ENCODE results near the gene CAMK2A. TPM values are rescaled to one million over a fixed set of nuclear protein-coding genes. Genes with fewer than 3 reads are reported as not detected.

Gene CAMK2A
- total RNA-seq, 4 donors from 2014 or later: 32.0 to 78.1 (median 48.6) TPM

DNA sequence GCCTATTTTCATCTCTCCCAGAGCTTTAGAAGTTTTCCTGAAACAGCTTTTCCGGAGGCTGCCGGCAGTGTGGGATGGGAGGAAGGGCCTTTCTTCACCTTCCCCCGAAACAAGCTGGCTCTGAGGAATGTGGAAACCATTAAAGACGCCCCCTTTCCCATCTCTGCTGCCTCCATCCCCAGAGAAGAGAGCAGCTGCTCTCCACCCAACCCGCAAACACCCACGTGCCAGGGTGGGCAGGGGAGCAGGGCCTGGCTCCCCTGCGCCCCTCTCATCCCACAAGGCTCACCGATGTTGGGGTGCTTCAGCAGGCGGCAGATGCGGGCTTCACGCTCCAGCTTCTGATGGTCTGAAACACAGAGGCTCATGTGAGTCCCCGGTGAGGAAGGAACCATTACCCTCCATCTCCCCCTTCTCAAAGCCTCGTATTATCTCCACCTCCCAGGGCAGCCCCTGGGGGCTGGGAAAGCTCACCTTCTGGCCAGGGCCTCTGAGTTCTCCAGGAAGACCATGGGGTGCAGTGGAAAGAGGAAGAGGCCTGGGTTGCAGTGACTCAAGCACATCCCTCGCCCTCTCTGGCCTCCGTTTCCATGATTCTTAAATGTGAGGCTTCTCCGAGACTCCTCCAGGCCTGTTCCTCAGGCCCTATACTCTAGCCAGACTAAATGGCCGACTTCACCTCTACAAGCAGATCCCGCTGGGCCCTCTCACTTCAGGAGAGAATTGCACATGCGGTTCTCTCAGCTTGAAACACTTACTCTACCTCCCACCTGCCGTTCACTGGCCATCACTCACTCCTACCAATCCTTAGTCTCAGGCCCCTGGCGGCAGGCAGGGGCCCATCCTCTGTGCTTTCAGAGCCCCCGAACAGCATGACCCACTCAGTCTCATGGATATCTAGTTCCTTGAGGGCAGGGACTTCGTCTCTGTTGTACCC, 24.6 kb downstream of the CAMK2A start:
- no peaks in the 10 kb centered on the region for H3K9me3 ChIP-seq
- intact Hi-C loops (cut with DNase I; ENCODE audit: low total_unique reads) (no loop called here), in situ Hi-C loops (cut with MboI; ENCODE audit: low sequenced_read_pairs in 4 of 4) (no loop called here)
- no peaks in the 10 kb centered on the region for H3K36me3 ChIP-seq
- ATAC-seq: no peak
- TF ChIP-seq, protein P1, sequence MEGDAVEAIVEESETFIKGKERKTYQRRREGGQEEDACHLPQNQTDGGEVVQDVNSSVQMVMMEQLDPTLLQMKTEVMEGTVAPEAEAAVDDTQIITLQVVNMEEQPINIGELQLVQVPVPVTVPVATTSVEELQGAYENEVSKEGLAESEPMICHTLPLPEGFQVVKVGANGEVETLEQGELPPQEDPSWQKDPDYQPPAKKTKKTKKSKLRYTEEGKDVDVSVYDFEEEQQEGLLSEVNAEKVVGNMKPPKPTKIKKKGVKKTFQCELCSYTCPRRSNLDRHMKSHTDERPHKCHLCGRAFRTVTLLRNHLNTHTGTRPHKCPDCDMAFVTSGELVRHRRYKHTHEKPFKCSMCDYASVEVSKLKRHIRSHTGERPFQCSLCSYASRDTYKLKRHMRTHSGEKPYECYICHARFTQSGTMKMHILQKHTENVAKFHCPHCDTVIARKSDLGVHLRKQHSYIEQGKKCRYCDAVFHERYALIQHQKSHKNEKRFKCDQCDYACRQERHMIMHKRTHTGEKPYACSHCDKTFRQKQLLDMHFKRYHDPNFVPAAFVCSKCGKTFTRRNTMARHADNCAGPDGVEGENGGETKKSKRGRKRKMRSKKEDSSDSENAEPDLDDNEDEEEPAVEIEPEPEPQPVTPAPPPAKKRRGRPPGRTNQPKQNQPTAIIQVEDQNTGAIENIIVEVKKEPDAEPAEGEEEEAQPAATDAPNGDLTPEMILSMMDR (IDR thresholded peaks at IDR 0.05 in 4 of 5, conservative IDR thresholded peaks at IDR 0.05 in 1 of 5): no peak
- TF ChIP-seq POLR2A (IDR thresholded peaks at IDR 0.05): no peak
- H3K4me3 ChIP-seq: no peak overlapping the region
- peaks cover 11 to 19% of the 10 kb centered on the region in 2 donors for H3K4me1 ChIP-seq
- H3K27ac ChIP-seq: peak overlapping the region in 3 of 4 donors; percentile 58 to 69 (median 64)
- DNase-seq: no peak
- H3K27me3 ChIP-seq: no peaks in the 10 kb centered on the region

DNA sequence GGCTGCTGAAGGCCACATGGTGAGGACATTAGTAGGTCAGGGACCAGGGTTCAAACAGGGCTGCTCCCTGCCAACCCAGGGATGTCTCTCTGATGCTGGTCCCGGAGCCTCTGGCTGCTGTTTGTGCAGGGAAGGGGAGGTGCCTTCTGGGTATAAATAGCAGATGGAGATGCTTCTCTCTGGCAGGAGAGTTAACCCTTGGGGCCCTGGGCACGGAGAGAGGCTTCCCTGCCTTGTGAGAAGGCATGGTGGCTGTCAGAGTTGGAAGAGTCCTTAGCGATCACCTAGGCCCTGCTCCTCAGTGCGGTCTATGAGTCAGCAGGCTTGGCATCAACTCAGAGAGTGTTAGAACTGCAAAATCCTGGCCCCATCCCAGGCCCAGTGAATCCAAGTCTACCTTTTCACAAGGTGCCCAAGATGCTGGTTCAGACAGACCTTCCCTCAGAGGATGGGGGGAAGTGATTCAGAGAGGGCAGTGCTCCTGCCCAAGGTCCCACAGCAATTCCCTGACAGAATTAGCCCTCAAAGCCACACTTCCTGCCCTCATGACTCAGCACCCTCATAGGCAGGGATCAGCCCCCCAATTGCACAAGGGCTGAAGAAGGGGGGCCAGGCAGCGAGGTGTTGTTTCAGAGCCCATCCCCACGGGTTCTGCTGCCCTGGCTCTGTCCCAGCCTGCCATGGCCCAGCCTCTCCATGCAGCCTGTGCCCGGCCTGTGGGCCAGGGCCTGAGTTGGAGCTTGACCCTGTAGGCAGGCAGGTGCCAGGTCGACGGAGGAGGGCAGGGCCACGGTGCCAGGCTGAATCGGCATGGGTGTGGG, 25.6 kb downstream of the CAMK2A start:
- TF ChIP-seq, protein P1 (IDR thresholded peaks at IDR 0.05 in 4 of 5, conservative IDR thresholded peaks at IDR 0.05 in 1 of 5): no peak
- no peak for TF ChIP-seq POLR2A (IDR thresholded peaks at IDR 0.05)
- in situ Hi-C loops (cut with MboI; ENCODE audit: low sequenced_read_pairs in 4 of 4): no loop called here
- Histone ChIP-seq H3K36me3 (no peaks in the 10 kb centered on the region), H3K27me3 (no peaks in the 10 kb centered on the region), H3K4me1 (peaks cover 11 to 15% of the 10 kb centered on the region in 2 donors), H3K27ac (peak overlapping the region; percentile 58 to 69 (median 62)), H3K4me3 (no peak overlapping the region), H3K9me3 (no peaks in the 10 kb centered on the region)
- intact Hi-C loops (cut with DNase I; ENCODE audit: low total_unique reads): no loop called here
- peak; percentile 96 to 97 for ATAC-seq
- DNase-seq: peak; percentile 79 to 86

DNA sequence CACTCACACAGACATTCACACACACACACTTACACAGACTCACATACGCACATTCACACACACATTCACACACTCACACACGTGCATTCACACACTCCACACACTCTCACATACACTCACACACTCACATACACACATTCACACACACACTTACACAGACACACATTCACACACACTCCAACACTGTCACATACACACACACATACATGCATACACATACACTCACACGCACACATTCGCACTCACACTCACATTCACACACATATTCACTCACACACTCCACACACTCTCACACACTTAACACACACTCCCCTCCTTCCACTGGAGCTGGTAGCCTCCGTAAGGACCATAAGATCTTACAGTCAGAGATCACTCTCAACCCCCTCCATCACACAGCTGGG, 26.2 kb downstream of the CAMK2A start:
- Histone ChIP-seq H3K27ac (peak overlapping the region; percentile 58 to 69 (median 62)), H3K4me1 (peaks cover 11 to 15% of the 10 kb centered on the region in 2 donors), H3K36me3 (no peaks in the 10 kb centered on the region), H3K4me3 (no peak overlapping the region), H3K27me3 (no peaks in the 10 kb centered on the region), H3K9me3 (no peaks in the 10 kb centered on the region)
- intact Hi-C loops (cut with DNase I; ENCODE audit: low total_unique reads) (no loop called here), in situ Hi-C loops (cut with MboI; ENCODE audit: low sequenced_read_pairs in 4 of 4) (no loop called here)
- TF ChIP-seq, protein P1 (IDR thresholded peaks at IDR 0.05 in 4 of 5, conservative IDR thresholded peaks at IDR 0.05 in 1 of 5): no peak
- TF ChIP-seq POLR2A (IDR thresholded peaks at IDR 0.05): no peak
- DNase-seq (no peak), ATAC-seq (peak; percentile 14 to 35)

DNA sequence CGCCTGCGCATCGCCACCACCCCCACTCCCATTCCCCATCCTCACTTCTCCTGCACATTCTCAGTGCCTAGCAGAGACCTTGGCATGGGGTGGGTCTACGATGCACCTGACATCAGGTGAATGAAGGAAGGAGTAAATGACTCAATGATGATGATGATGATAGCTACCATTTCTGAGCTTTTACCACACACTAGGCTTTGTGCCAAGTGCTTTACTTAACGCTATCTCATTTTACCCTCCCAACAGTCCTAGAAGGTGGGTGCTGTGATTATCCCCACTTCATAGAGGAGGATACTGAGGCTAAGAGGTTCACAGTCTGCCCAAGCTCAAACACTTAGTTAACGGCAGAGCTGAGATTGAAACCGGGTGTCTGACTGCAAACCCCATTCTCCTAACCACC, 27.1 kb downstream of the CAMK2A start:
- Histone ChIP-seq H3K27me3 (no peaks in the 10 kb centered on the region), H3K4me1 (peaks cover 11 to 15% of the 10 kb centered on the region in 2 donors), H3K27ac (no peak overlapping the region), H3K4me3 (no peak overlapping the region), H3K36me3 (no peaks in the 10 kb centered on the region), H3K9me3 (no peaks in the 10 kb centered on the region)
- in situ Hi-C loops (cut with MboI; ENCODE audit: low sequenced_read_pairs in 4 of 4) (no loop called here), intact Hi-C loops (cut with DNase I; ENCODE audit: low total_unique reads) (no loop called here)
- no peak for TF ChIP-seq POLR2A (IDR thresholded peaks at IDR 0.05)
- TF ChIP-seq, protein P1 (IDR thresholded peaks at IDR 0.05 in 4 of 5, conservative IDR thresholded peaks at IDR 0.05 in 1 of 5): no peak
- ATAC-seq: no peak
- DNase-seq: no peak

Measured in gastrocnemius medialis (tissue), 4 donors.